ENCODE measurements around the gene PFKL.

The PFKL gene

DNA sequence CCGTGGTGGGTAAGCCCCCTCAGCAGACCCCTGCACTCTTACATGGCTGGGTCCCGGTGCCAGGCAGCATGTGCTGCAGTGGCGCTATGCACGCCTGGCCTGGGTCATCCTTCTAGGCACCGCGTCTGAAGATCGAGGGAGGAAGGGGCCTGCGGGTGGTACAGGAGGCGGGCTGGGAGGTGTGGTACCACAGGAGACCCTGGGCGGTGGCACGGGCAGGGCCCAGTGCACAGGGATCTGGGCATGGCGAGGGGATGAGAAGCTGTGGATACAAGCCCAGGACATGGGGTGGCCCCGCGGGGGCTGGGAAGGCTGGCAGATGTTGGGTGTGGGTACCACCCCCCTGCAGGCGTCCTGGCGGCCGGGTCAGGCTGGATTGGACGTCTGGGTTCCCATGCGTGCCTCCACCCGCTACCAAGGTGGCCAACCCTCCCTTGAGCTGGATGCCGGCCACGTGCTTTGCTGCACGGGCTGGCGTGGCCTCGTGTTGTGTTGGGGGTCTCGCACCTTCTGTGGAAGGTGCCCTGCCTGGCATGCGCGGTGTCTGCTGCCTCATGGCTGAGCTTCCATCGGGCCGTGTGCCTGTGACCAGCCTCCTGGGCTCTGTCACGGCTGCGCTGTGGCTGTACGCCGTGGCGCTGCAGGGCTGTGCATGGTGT is 19.7 kb downstream of the PFKL start:
- Histone ChIP-seq H3K36me3 (ENCODE audit: insufficient read depth, low read length) (peaks cover 12% of the 10 kb centered on the region), H3K27ac (ENCODE audit: low read depth, low read length) (no peak overlapping the region), H3K4me1 (ENCODE audit: insufficient read depth, low read length) (no peaks in the 10 kb centered on the region), H3K9ac (ENCODE audit: low read length) (no peak overlapping the region), H3K4me3 (ENCODE audit: low read depth in 1 of 2, low read length in 2 of 2) (no peak overlapping the region), H3K27me3 (ENCODE audit: control insufficient read depth in 1 of 2, insufficient read depth in 2 of 2, low read length in 2 of 2) (no peaks in the 10 kb centered on the region), H3K9me3 (ENCODE audit: low read length) (no peaks in the 10 kb centered on the region)

DNA sequence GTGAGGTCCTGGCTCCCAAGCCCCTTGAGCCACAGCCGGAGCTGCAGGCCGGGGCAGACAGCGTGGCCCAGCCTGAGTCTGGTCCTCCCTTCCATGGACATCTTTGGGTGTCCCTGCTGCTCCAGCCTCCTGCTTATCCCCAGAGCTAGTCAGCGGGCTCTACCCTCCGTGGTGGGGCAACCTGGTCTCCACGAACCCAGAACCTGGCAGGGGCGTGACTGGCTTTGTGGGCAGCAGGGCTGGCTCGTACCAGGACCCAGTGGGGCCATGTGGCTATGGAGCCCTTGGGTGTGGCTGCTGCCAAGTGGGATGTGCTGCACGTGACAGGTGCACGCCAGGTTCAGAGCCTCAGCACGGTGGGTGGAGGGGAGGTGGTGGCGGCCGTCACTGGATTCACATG is 21.0 kb downstream of the PFKL start:
- Histone ChIP-seq H3K4me3 (ENCODE audit: low read depth in 1 of 2, low read length in 2 of 2) (no peak overlapping the region), H3K36me3 (ENCODE audit: insufficient read depth, low read length) (peaks cover 15% of the 10 kb centered on the region), H3K27me3 (ENCODE audit: control insufficient read depth in 1 of 2, insufficient read depth in 2 of 2, low read length in 2 of 2) (no peaks in the 10 kb centered on the region), H3K27ac (ENCODE audit: low read depth, low read length) (no peak overlapping the region), H3K4me1 (ENCODE audit: insufficient read depth, low read length) (no peaks in the 10 kb centered on the region), H3K9ac (ENCODE audit: low read length) (no peak overlapping the region), H3K9me3 (ENCODE audit: low read length) (no peaks in the 10 kb centered on the region)

GRCh38 chr21:44321846-44322450 is 22.1 kb downstream of the PFKL start:
- no peaks in the 10 kb centered on the region for H3K9me3 ChIP-seq (ENCODE audit: low read length)
- no peak overlapping the region for H3K9ac ChIP-seq (ENCODE audit: low read length)
- H3K4me1 ChIP-seq (ENCODE audit: insufficient read depth, low read length), result no peaks in the 10 kb centered on the region
- no peaks in the 10 kb centered on the region for H3K27me3 ChIP-seq (ENCODE audit: control insufficient read depth in 1 of 2, insufficient read depth in 2 of 2, low read length in 2 of 2)
- no peak overlapping the region for H3K4me3 ChIP-seq (ENCODE audit: low read depth in 1 of 2, low read length in 2 of 2)
- no peak overlapping the region for H3K27ac ChIP-seq (ENCODE audit: low read depth, low read length)
- peaks cover 18% of the 10 kb centered on the region for H3K36me3 ChIP-seq (ENCODE audit: insufficient read depth, low read length)

- no peaks in the 10 kb centered on the region for H3K9me3 ChIP-seq (ENCODE audit: low read length)
- no peaks in the 10 kb centered on the region for H3K27me3 ChIP-seq (ENCODE audit: control insufficient read depth in 1 of 2, insufficient read depth in 2 of 2, low read length in 2 of 2)
- H3K27ac ChIP-seq (ENCODE audit: low read depth, low read length), result no peak overlapping the region
- no peak overlapping the region for H3K4me3 ChIP-seq (ENCODE audit: low read depth in 1 of 2, low read length in 2 of 2)
- no peak overlapping the region for H3K9ac ChIP-seq (ENCODE audit: low read length)
- H3K36me3 ChIP-seq (ENCODE audit: insufficient read depth, low read length), result peaks cover 18% of the 10 kb centered on the region
- H3K4me1 ChIP-seq (ENCODE audit: insufficient read depth, low read length), result no peaks in the 10 kb centered on the region
These were observed 22.9 kb downstream of the PFKL start for GRCh38 chr21:44322621-44323325.

DNA sequence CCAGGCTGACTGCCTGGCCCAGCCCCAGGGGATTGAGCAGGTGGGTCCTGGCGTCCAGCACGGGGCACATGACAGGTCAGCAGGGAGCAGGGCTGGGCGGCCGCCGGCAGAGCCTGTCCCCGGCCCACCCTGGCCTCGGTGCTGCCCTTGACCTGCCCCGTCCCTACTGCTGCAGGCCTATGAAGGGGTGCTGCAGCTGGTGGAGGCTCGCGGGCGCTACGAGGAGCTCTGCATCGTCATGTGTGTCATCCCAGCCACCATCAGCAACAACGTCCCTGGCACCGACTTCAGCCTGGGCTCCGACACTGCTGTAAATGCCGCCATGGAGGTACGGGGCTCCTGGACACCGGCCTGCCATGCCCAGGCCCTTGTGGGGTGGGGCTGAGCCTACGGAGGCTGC is 23.7 kb downstream of the PFKL start:
- H3K4me3 ChIP-seq (ENCODE audit: low read depth in 1 of 2, low read length in 2 of 2), result no peak overlapping the region
- H3K4me1 ChIP-seq (ENCODE audit: insufficient read depth, low read length), result no peaks in the 10 kb centered on the region
- no peak overlapping the region for H3K27ac ChIP-seq (ENCODE audit: low read depth, low read length)
- no peaks in the 10 kb centered on the region for H3K9me3 ChIP-seq (ENCODE audit: low read length)
- no peak overlapping the region for H3K9ac ChIP-seq (ENCODE audit: low read length)
- H3K27me3 ChIP-seq (ENCODE audit: control insufficient read depth in 1 of 2, insufficient read depth in 2 of 2, low read length in 2 of 2), result no peaks in the 10 kb centered on the region
- peaks cover 18% of the 10 kb centered on the region for H3K36me3 ChIP-seq (ENCODE audit: insufficient read depth, low read length)

DNA sequence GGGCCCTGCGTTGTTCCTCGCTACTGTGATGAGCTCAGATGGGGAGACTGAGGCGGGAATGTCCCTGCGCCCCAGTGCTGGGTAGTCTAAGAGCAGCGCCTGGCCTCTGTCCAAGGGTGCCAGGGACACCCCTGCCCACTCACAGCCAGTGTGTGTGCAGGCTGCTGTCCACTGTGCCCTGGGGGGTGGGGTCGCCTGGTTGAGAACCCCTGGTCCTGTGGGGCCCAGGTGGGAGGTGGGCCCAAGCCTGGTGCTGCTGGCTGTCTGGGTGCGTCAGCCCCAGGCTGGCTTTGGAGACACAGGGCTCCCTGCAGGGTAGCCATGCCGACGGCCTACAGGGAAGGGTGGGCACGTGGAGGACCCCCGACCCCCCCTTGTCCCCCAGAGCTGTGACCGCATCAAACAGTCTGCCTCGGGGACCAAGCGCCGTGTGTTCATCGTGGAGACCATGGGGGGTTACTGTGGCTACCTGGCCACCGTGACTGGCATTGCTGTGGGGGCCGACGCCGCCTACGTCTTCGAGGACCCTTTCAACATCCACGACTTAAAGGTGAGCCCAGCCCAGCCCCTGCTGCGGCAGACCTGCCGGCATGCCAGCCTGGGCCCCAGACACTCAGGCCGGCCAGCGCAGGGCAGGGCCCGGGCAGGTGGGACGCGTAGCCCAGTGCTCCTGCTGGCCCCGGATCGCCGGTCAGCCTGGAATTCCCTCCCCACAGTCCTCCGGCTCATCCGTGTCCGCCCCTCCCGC is 24.4 kb downstream of the PFKL start:
- H3K4me1 ChIP-seq (ENCODE audit: insufficient read depth, low read length), result no peaks in the 10 kb centered on the region
- peaks cover 18% of the 10 kb centered on the region for H3K36me3 ChIP-seq (ENCODE audit: insufficient read depth, low read length)
- no peaks in the 10 kb centered on the region for H3K27me3 ChIP-seq (ENCODE audit: control insufficient read depth in 1 of 2, insufficient read depth in 2 of 2, low read length in 2 of 2)
- no peaks in the 10 kb centered on the region for H3K9me3 ChIP-seq (ENCODE audit: low read length)
- H3K9ac ChIP-seq (ENCODE audit: low read length), result no peak overlapping the region
- H3K27ac ChIP-seq (ENCODE audit: low read depth, low read length), result no peak overlapping the region
- H3K4me3 ChIP-seq (ENCODE audit: low read depth in 1 of 2, low read length in 2 of 2), result no peak overlapping the region

- H3K4me3 ChIP-seq (ENCODE audit: low read depth in 1 of 2, low read length in 2 of 2), result no peak overlapping the region
- H3K9me3 ChIP-seq (ENCODE audit: low read length), result no peaks in the 10 kb centered on the region
- H3K9ac ChIP-seq (ENCODE audit: low read length), result no peak overlapping the region
- H3K36me3 ChIP-seq (ENCODE audit: insufficient read depth, low read length), result peaks cover 18% of the 10 kb centered on the region
- no peaks in the 10 kb centered on the region for H3K27me3 ChIP-seq (ENCODE audit: control insufficient read depth in 1 of 2, insufficient read depth in 2 of 2, low read length in 2 of 2)
- H3K27ac ChIP-seq (ENCODE audit: low read depth, low read length), result no peak overlapping the region
- no peaks in the 10 kb centered on the region for H3K4me1 ChIP-seq (ENCODE audit: insufficient read depth, low read length)
These were observed 24.9 kb downstream of the PFKL start for GRCh38 chr21:44324854-44325107.

- H3K4me1 ChIP-seq (ENCODE audit: insufficient read depth, low read length), result no peaks in the 10 kb centered on the region
- H3K27ac ChIP-seq (ENCODE audit: low read depth, low read length), result no peak overlapping the region
- H3K9ac ChIP-seq (ENCODE audit: low read length), result no peak overlapping the region
- H3K27me3 ChIP-seq (ENCODE audit: control insufficient read depth in 1 of 2, insufficient read depth in 2 of 2, low read length in 2 of 2), result no peaks in the 10 kb centered on the region
- H3K4me3 ChIP-seq (ENCODE audit: low read depth in 1 of 2, low read length in 2 of 2), result no peak overlapping the region
- H3K36me3 ChIP-seq (ENCODE audit: insufficient read depth, low read length), result peaks cover 18% of the 10 kb centered on the region
- no peaks in the 10 kb centered on the region for H3K9me3 ChIP-seq (ENCODE audit: low read length)
These were observed 25.8 kb downstream of the PFKL start for GRCh38 chr21:44325386-44326271.

GRCh38 chr21:44326272-44326647 is 26.4 kb downstream of the PFKL start:
- peaks cover 18% of the 10 kb centered on the region for H3K36me3 ChIP-seq (ENCODE audit: insufficient read depth, low read length)
- no peaks in the 10 kb centered on the region for H3K27me3 ChIP-seq (ENCODE audit: control insufficient read depth in 1 of 2, insufficient read depth in 2 of 2, low read length in 2 of 2)
- H3K9ac ChIP-seq (ENCODE audit: low read length), result no peak overlapping the region
- no peaks in the 10 kb centered on the region for H3K4me1 ChIP-seq (ENCODE audit: insufficient read depth, low read length)
- H3K9me3 ChIP-seq (ENCODE audit: low read length), result no peaks in the 10 kb centered on the region
- no peak overlapping the region for H3K4me3 ChIP-seq (ENCODE audit: low read depth in 1 of 2, low read length in 2 of 2)
- H3K27ac ChIP-seq (ENCODE audit: low read depth, low read length), result no peak overlapping the region

DNA sequence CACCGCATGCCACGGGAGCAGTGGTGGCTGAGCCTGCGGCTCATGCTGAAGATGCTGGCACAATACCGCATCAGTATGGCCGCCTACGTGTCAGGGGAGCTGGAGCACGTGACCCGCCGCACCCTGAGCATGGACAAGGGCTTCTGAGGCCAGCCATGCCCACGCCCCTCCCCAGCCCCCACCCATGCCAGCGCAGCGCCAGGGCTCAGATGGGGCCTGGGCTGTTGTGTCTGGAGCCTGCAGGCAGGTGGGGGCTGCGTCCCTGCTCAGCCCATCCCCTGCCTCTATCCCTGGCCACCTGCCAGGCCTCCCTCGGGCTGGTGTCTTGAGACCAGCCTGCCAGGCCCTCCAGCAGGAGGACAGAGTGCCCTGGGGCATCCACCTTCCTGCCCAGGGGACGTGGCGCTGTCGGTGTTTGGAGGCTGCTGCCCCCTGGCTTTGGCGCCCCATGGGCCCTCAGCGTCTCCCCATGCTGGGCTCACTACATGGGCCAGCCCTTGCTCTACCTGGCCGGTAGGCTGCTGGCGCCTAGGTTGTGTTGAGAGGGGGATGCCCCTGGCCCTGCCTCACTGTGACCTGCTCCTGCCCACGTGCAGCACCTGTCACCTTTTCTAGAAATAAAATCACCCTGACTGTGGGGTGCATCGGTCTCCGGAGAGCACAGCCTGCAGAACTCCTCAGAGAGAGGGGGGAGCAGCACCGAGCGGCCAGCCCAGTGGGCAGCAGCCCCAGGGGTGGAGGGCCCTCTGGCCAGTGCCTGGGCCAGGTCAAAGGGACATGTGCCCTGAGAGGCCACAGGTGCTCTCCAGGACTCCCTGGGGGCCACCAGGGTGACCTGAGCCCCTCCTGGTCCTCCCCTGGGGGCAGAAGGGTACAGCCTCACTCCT is 27.1 kb downstream of the PFKL start:
- H3K9me3 ChIP-seq (ENCODE audit: low read length), result no peaks in the 10 kb centered on the region
- H3K27ac ChIP-seq (ENCODE audit: low read depth, low read length), result no peak overlapping the region
- H3K9ac ChIP-seq (ENCODE audit: low read length), result no peak overlapping the region
- H3K27me3 ChIP-seq (ENCODE audit: control insufficient read depth in 1 of 2, insufficient read depth in 2 of 2, low read length in 2 of 2), result no peaks in the 10 kb centered on the region
- no peak overlapping the region for H3K4me3 ChIP-seq (ENCODE audit: low read depth in 1 of 2, low read length in 2 of 2)
- peaks cover 22% of the 10 kb centered on the region for H3K36me3 ChIP-seq (ENCODE audit: insufficient read depth, low read length)
- no peaks in the 10 kb centered on the region for H3K4me1 ChIP-seq (ENCODE audit: insufficient read depth, low read length)

Measured in muscle layer of colon (tissue), 2 donors.